Transverse colon (tissue), 4 donors: ENCODE measurements around the gene CCDC177. TPM values are rescaled to one million over a fixed set of nuclear protein-coding genes. Genes with fewer than 3 reads are reported as not detected.

ENCODE experiments used
- DNase-seq: peaks from one replicate; pipeline ENCODE4 v3.0.0-alpha.2; 2019
- H3K27ac ChIP-seq, 4 donors: fragments of 200-600 bp; sonication (generic); 2 replicates each; pipeline ENCODE4 v1.5.1; 2016 to 2018; ENCODE audit warnings: inconsistent platforms in 4 of 4
- H3K27me3 ChIP-seq: fragments of 200-600 bp; sonication (generic); 2 replicates; pipeline ENCODE4 v1.5.1; 2017; ENCODE audit warnings: inconsistent platforms
- H3K36me3 ChIP-seq, 4 donors: fragments of 200-600 bp; sonication (generic); 2 replicates each; pipeline ENCODE4 v1.5.1; 2017 to 2019; ENCODE audit warnings: inconsistent platforms in 4 of 4
- H3K4me1 ChIP-seq, 4 donors: fragments of 200-600 bp; sonication (generic); 2 replicates each; pipeline ENCODE4 v1.5.1; 2017 to 2020; ENCODE audit warnings: inconsistent platforms in 4 of 4
- H3K4me3 ChIP-seq, 4 donors: fragments of 200-600 bp; sonication (generic); 1 replicate in 1 of 4; 2 replicates in 3 of 4; pipeline versions ENCODE4 v1.5.1 to v1.6.1; 2017 to 2019; ENCODE audit warnings: inconsistent platforms in 4 of 4
- H3K9me3 ChIP-seq, 2 donors: fragments of 200-600 bp; sonication (generic); 2 replicates each; pipeline ENCODE4 v1.5.1; 2017 to 2019; ENCODE audit warnings: inconsistent platforms in 2 of 2
- EP300 ChIP-seq: sonication (generic); formaldehyde crosslinking; IDR thresholded peaks from one replicate; pipeline ENCODE4 v1.6.1; 2017; ENCODE audit warnings: antibody characterized with exemption, low read depth
- POLR2A ChIP-seq: fragments of 450-650 bp; IDR thresholded peaks from one replicate; pipeline ENCODE4 v1.6.1; 2016; ENCODE audit warnings: antibody characterized with exemption, mild to moderate bottlenecking, moderate library complexity
- POLR2AphosphoS5 ChIP-seq, 3 donors: sonication (generic); formaldehyde crosslinking; IDR thresholded peaks; one replicate each; pipeline ENCODE4 v1.6.1; 2016; ENCODE audit warnings: antibody characterized with exemption in 3 of 3
- WGBS, 2 donors: methylation state at CpG; one replicate each; pipeline ENCODE4 v1.1.5; 2018; ENCODE audit warnings: low coverage in 1 of 2; 5-methylcytosine and 5-hydroxymethylcytosine counted together
- in situ Hi-C, 4 donors: fragments of 200-750 bp; cut with MboI; loops; one replicate each; pipeline versions ENCODE4 v1.15.0 to v1.15.1; 2017; ENCODE audit warnings: low sequenced_read_pairs in 3 of 4, low pct_ligation_motif_present in 1 of 4, low pct_unique_long_range_greater_than_20kb in 1 of 4
- intact Hi-C: fragments of 100-400 bp; cut with DNase I; formaldehyde crosslinking; loops from one replicate; pipeline ENCODE4 v1.15.1; 2023; ENCODE audit warnings: low total_unique reads
- total RNA-seq, 4 donors: library from RNA; depleted of rRNA; stranded (reverse); fragments of >200 nt; gene quantifications; one replicate each; pipeline ENCODE4 v1.1.0, GENCODE V29; 2016
- TF ChIP-seq, protein P1 (sequence below), 5 experiments: fragments of 200-600 bp in 3 of 5; fragments of 450-650 bp in 2 of 5; sonication (generic) in 3 of 5; IDR thresholded peaks; 1 replicate in 2 of 5; 2 replicates in 3 of 5; pipeline ENCODE4 v1.5.1; 2016 to 2017; ENCODE audit warnings: antibody characterized with exemption in 5 of 5, inconsistent platforms in 3 of 5, mild to moderate bottlenecking in 2 of 5, moderate library complexity in 1 of 5

The CCDC177 gene
- total RNA-seq, 4 donors from 2014 or later, result not detected

DNA sequence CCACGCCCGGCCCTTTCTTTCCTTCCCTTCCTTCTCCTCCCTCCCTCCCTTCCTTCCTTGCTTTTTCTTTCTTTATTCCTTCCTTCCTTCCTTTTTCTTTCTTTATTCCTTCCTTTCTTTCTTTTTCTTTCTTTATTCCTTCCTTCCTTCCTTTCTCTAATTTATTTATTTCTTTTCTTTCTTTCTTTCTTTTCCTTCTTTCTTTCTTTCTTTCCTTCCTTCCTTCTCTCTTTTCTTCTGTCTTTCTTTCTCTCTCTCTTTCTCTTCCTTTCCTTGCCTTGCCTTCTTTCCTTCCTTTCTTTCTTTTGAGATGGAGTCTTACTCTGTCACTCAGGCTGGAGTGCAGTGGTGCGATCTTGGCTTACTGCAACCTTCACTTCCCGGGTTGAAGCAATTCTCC lies 15.9 kb downstream of the CCDC177 start:
- H3K27ac ChIP-seq, result no peak overlapping the region
- peaks cover 44% of the 10 kb centered on the region for H3K27me3 ChIP-seq
- in situ Hi-C loops, result no loop called here
- TF ChIP-seq, protein P1, sequence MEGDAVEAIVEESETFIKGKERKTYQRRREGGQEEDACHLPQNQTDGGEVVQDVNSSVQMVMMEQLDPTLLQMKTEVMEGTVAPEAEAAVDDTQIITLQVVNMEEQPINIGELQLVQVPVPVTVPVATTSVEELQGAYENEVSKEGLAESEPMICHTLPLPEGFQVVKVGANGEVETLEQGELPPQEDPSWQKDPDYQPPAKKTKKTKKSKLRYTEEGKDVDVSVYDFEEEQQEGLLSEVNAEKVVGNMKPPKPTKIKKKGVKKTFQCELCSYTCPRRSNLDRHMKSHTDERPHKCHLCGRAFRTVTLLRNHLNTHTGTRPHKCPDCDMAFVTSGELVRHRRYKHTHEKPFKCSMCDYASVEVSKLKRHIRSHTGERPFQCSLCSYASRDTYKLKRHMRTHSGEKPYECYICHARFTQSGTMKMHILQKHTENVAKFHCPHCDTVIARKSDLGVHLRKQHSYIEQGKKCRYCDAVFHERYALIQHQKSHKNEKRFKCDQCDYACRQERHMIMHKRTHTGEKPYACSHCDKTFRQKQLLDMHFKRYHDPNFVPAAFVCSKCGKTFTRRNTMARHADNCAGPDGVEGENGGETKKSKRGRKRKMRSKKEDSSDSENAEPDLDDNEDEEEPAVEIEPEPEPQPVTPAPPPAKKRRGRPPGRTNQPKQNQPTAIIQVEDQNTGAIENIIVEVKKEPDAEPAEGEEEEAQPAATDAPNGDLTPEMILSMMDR (IDR thresholded peaks at IDR 0.05), result no peak
- TF ChIP-seq EP300 (no peak), POLR2AphosphoS5 (IDR thresholded peaks at IDR 0.05) (no peak), POLR2A (no peak)
- no peak overlapping the region for H3K4me3 ChIP-seq
- no peaks in the 10 kb centered on the region for H3K36me3 ChIP-seq
- DNase-seq, result no peak
- intact Hi-C loops, result no loop called here
- no peaks in the 10 kb centered on the region for H3K4me1 ChIP-seq
- H3K9me3 ChIP-seq, result no peaks in the 10 kb centered on the region
- 88 to 91% methylated on average over 4 of the region's 4 CpGs for WGBS, 2 donors

DNA sequence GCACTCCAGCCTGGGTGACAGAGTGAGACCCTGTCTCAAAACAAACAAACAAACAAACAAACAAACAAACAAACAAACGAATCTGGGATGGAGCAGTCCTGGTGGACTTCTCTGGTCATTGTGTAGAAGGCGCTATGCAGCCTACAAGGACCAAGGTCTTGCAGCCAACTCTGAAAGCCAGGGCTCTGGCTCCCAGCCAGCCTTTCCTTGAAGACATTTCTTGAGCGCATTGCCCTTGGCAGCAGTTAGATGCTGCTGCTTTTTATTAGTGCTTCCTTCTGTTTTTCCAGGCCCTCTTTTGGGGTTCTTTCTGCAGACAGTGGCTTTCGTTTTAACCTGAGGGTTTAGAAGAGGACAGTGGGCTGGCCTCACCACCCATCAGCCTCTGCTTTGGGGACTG lies 20.2 kb downstream of the CCDC177 start:
- no peak overlapping the region for H3K4me3 ChIP-seq
- no peaks in the 10 kb centered on the region for H3K9me3 ChIP-seq
- DNase-seq, result no peak
- 44 to 55% methylated on average over 3 to 4 of the region's 4 CpGs for WGBS, 2 donors
- peaks cover 20% of the 10 kb centered on the region for H3K27me3 ChIP-seq
- in situ Hi-C loops (no loop called here), intact Hi-C loops (no loop called here)
- H3K27ac ChIP-seq, result no peak overlapping the region
- TF ChIP-seq POLR2AphosphoS5 (IDR thresholded peaks at IDR 0.05) (no peak), EP300 (no peak), POLR2A (no peak)
- TF ChIP-seq, protein P1 (IDR thresholded peaks at IDR 0.05), result no peak
- H3K36me3 ChIP-seq, result no peaks in the 10 kb centered on the region
- no peaks in the 10 kb centered on the region for H3K4me1 ChIP-seq

DNA sequence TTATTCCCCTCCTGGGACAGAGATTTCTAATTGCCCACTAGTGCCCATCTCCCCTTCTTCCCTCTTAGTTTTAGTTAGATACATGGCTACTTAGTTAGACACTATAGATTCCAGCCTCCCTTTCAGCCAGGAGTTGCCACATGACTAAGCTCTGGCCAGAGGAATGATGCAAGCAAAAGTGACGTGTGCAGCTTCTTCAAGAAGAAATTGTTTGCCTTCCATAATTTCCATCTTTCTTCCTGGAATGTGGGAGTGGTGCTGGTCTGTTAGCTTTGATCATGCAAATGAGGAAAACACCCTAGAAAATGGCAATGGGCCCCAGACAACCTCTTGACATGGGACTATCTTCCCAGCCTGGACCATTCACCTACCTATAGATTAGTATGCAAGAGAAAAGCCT lies 21.4 kb downstream of the CCDC177 start:
- intact Hi-C loops (no loop called here), in situ Hi-C loops (no loop called here)
- no peak for DNase-seq
- no peak overlapping the region for H3K27ac ChIP-seq
- H3K9me3 ChIP-seq, result no peaks in the 10 kb centered on the region
- 43 to 50% methylated on average over 1 of the region's 1 CpG for WGBS, 2 donors
- H3K27me3 ChIP-seq, result peaks cover 22% of the 10 kb centered on the region
- H3K4me3 ChIP-seq, result no peak overlapping the region
- no peaks in the 10 kb centered on the region for H3K36me3 ChIP-seq
- TF ChIP-seq, protein P1 (IDR thresholded peaks at IDR 0.05), result no peak
- TF ChIP-seq POLR2AphosphoS5 (IDR thresholded peaks at IDR 0.05) (no peak), EP300 (no peak), POLR2A (no peak)
- no peaks in the 10 kb centered on the region for H3K4me1 ChIP-seq

DNA sequence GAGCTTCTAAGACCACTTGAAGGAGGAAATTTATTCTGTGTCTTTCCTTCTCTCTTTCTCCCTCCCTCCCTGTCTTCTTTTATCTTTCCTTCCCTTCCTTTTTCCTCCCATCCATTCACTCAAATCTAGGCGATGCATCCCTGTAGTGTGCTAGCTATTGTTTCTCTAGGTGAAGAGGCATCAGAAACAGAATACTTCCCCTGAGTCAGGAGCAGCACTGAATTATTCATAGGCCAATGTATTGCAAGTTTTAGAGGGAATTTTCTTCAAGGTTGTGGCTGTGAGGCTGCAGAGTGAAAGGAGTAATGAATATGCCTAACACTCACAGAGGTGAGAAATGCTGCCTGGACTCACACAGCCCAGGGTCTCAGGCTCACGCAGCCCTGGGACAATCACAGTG lies 23.2 kb downstream of the CCDC177 start:
- H3K4me1 ChIP-seq, result no peaks in the 10 kb centered on the region
- intact Hi-C loops, result no loop called here
- H3K27ac ChIP-seq, result no peak overlapping the region
- in situ Hi-C loops, result no loop called here
- no peak overlapping the region for H3K4me3 ChIP-seq
- no peak for TF ChIP-seq POLR2AphosphoS5 (IDR thresholded peaks at IDR 0.05)
- no peak for TF ChIP-seq POLR2A
- TF ChIP-seq, protein P1 (IDR thresholded peaks at IDR 0.05), result no peak
- no peak for TF ChIP-seq EP300
- no peaks in the 10 kb centered on the region for H3K9me3 ChIP-seq
- DNase-seq, result no peak
- WGBS, 2 donors, result 84 to 89% methylated on average over 1 to 2 of the region's 2 CpGs
- H3K27me3 ChIP-seq, result peaks cover 30% of the 10 kb centered on the region
- H3K36me3 ChIP-seq, result no peaks in the 10 kb centered on the region
